GM21529 (cell line): ENCODE results near the gene STX3.
A peak's percentile ranks its signal among the peaks of the same experiment; 100 is the strongest.

Experiments used
- ATAC-seq: cut with Tn5 transposase; IDR thresholded peaks from one replicate; pipeline ENCODE4 v1.9.1; 2021; ENCODE audit not compliant: unreplicated experiment

The STX3 gene

GRCh38 chr11:59754859-59755700 lies at the start of gene STX3:
Gene STX3, plus strand, starts transcription at chr11:59755376. Its CDS starts 230 bp downstream, at chr11:59755606.
- peak; percentile 78 for ATAC-seq

- ATAC-seq, result no peak
Measured at GRCh38 chr11:59706518-59707285, 48.5 kb upstream of the STX3 start.

GRCh38 chr11:59707371-59707770 lies 47.8 kb upstream of the STX3 start:
- no peak for ATAC-seq

- no peak for ATAC-seq
Measured at GRCh38 chr11:59708537-59708936, 46.6 kb upstream of the STX3 start.

GRCh38 chr11:59710136-59710847 lies 44.9 kb upstream of the STX3 start:
- no peak for ATAC-seq

- no peak for ATAC-seq
Measured at GRCh38 chr11:59713745-59714144, 41.4 kb upstream of the STX3 start, which contains the start of gene OR10V1. Gene OR10V1, minus strand, starts transcription at chr11:59713845. Its CDS starts 0 bp downstream, at chr11:59713845.

GRCh38 chr11:59716051-59716450 lies 39.1 kb upstream of the STX3 start:
- ATAC-seq, result no peak

- no peak for ATAC-seq
Measured at GRCh38 chr11:59719556-59719955, 35.6 kb upstream of the STX3 start.

- ATAC-seq, result no peak
Measured at GRCh38 chr11:59724066-59724465, 31.1 kb upstream of the STX3 start.

- ATAC-seq, result no peak
Measured at GRCh38 chr11:59727426-59727825, 27.8 kb upstream of the STX3 start.

GRCh38 chr11:59728154-59728553 lies 27.0 kb upstream of the STX3 start:
- ATAC-seq, result no peak

GRCh38 chr11:59728913-59729312 lies 26.3 kb upstream of the STX3 start:
- no peak for ATAC-seq

GRCh38 chr11:59729834-59730233 lies 25.3 kb upstream of the STX3 start:
- no peak for ATAC-seq

GRCh38 chr11:59730896-59731565 lies 24.1 kb upstream of the STX3 start:
- ATAC-seq, result no peak

- no peak for ATAC-seq
Measured at GRCh38 chr11:59746111-59746510, 9.1 kb upstream of the STX3 start.

- ATAC-seq, result peak; percentile 73
Measured at GRCh38 chr11:59753650-59754493, 1.3 kb upstream of the STX3 start.

GRCh38 chr11:59754494-59754858 lies 700 bp upstream of the STX3 start:
- ATAC-seq, result no peak

GRCh38 chr11:59755701-59756557 lies 753 bp downstream of the STX3 start:
- peak; percentile 13 for ATAC-seq

GRCh38 chr11:59756558-59756840 lies 1.3 kb downstream of the STX3 start:
- ATAC-seq, result no peak
